Ammon's horn (tissue), 1 donor: Measurements from ENCODE around the gene XNDC1N.

Experiments used
- DNase-seq: peaks from one replicate; pipeline ENCODE4 v3.0.0-alpha.2; 2016; ENCODE audit warnings: low spot score

XNDC1N gene, protein sequence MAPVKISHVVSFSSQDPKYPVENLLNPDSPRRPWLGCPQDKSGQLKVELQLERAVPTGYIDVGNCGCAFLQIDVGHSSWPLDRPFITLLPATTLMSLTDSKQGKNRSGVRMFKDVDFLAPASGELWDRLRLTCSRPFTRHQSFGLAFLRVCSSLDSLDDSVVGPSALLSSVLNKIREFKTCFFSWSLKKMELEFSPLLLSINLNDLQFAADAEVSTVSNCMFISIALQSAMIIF

GRCh38 chr11:71927820-71928736 is at the start of gene XNDC1N:
Gene XNDC1N (minus strand): TSS chr11:71928594. CDS start chr11:71923353, 5,241 bp downstream.
- peak; percentile 93 for DNase-seq

DNA sequence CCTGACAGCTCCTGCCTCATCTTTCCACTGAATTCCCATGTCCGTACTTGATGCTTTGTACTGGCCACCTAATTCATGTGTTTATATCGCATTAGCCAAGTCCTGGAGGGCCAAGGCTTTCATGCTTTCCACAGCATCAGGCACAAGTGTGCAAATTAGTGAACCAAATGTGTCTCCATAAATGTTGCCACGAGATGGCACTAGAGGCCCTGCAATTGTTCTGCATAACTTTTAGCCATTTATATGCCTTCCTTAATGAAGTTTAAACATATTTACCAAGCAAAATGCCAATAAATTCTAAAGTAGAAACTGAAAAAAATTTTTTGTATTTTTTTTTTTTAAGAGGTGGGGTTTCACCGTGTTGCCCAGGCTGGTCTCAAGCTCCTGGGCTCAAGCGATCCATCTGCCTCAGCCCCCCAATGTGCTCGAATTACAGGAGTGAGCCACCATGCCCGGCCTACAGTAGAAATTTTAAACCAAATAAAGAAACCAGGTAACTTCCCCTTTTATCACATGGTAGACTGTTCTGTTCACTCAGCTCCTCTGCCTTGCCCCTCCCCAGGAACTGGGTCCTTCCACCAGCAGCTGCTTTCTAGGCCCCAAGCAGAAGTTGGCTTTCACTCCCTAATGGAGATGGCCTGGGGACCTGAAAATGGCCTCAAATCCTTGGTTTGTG is 49.5 kb upstream of the XNDC1N start:
- peak; percentile 76 for DNase-seq

GRCh38 chr11:71977090-71977489 is 48.7 kb upstream of the XNDC1N start:
- no peak for DNase-seq

DNA sequence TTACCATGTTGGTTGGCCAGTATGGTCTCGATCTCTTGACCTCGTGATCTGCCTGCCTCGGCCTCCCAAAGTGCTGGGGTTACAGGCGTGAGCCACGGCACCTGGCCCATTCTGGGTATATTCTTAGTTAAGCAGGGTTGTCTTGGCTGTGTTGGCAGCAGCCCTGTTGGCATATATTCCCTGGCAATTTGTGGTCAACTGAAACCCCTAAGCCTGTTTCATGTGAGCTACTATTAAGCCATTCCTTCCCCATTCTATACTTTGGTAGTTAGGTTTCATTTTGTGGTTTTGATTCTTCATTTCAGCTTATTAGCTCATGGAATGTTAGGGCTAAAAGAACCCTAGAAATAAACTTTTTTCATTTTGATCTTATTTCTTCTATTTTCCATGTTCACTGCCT is 48.2 kb upstream of the XNDC1N start:
- no peak for DNase-seq

DNA sequence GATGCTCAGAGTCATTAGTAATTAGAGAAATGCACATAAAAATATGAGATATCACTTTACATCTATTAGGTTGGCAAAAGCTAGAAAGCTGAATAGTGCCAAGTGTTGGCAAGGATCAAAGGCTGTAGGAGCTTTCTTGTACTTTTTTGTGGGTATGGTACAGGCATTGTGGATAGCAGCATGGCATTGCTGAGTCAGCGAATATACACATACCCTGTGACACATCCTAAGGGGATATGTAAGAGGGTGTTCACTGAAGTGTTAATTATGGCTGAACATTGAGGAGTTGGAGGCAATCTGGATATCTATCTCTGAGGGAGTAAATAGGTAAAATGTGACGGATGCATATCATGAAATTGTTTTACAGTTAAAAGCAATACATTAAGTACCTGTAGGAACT is 43.3 kb upstream of the XNDC1N start:
- no peak for DNase-seq

DNA sequence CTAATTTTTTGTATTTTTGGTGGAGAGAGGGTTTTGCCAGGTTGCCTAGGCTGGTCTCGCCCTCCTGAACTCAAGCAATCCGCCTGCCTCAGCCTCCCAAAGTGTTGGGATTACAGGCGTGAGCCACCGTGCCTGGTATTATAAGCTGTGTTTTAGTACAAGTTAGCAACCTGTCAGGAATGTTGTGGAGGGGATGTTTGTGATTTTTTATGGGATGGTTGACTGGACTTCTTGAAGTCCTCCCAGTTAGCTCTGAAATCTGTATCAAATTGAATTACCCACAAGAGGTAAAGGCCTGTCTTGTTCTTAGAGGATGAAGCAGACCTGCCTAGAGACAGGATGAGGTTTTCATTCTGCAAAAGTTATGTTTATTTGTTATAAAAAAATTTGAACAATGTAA is 36.2 kb upstream of the XNDC1N start:
- no peak for DNase-seq

- no peak for DNase-seq
These were observed 35.1 kb upstream of the XNDC1N start for GRCh38 chr11:71963468-71963867.

GRCh38 chr11:71962428-71963038 is 34.1 kb upstream of the XNDC1N start:
- DNase-seq = no peak

DNA sequence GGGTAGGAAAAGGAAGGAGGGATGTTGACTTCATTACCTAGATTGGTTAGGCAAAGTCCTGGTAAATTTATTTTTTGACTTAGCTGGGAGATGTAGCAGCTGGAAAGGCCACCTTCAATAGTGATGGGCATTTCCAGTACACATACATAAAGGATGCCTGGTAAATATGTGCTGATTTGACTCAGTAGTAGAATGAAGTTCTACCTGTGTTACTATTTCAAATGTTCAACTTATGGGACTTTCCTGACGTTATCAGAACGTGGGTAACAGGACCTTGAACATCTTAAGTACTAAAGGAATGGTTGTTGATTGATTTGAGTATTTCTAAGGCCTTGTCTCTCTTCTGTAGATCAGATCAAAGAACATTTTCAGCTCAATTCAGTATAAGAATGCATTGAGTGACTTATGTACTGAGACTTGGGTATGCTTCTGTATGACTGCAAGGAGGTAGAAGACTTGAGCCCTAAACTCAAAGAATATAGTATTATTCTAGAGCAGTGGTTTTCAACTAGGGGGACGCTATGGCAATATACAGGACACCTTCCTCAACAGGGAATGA is 27.6 kb upstream of the XNDC1N start:
- DNase-seq = no peak

GRCh38 chr11:71951741-71952310 is 23.4 kb upstream of the XNDC1N start:
- no peak for DNase-seq

GRCh38 chr11:71949034-71949433 is 20.6 kb upstream of the XNDC1N start:
- DNase-seq = no peak

GRCh38 chr11:71948314-71949027 is 20.1 kb upstream of the XNDC1N start:
- no peak for DNase-seq

- DNase-seq = no peak
These were observed 19.1 kb upstream of the XNDC1N start for GRCh38 chr11:71947498-71947897.

DNA sequence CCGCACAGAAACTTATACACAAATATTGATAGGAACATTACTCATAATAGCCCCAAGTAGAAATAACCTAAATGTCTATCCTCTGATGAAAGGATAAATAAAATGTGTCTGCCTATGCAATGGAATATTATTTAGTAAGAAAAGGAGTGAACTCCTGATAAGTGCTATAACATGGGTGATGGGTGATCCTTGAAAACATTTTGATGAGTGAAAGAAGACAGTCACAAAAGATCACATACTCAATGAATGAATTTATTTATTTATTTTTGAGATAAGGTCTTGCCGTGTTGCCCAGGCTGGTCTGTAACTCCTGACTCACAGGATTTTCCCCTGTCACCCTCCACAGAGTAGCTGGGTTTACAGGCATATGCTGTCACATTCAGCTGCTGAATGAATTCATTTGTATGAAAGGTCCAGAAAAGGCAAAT is 17.8 kb upstream of the XNDC1N start:
- DNase-seq = no peak

DNA sequence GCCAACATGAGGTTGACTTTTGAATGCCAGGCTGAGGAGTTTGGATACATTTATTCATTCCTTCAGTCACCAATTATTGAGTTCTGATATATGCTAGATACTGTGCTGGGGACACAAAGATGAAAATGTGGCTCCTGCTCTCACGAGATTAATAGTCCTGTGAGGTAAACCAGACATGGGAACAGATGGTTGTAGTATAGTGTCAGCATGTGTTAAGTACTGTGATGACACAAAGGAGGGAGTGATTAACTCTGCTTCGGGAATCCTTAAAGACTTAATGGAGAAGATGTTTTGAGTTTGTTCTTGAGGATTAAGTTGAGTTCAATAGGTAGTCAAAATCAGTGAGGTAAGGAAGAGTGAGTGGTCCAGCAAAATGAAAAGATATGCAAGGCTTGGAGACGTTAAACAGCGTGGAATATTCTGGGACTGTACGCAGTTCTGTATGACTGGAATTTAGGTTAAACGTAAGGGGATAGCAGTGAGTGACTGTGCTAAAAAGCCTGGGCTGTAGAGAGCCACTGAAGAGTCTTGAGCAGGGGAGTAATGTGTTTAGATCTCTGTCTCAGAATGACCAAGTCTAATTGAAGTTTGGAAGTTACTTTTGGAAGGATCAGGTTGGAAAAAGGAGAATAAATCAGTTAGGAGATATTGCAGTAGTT is 12.3 kb upstream of the XNDC1N start:
- DNase-seq = no peak

DNA sequence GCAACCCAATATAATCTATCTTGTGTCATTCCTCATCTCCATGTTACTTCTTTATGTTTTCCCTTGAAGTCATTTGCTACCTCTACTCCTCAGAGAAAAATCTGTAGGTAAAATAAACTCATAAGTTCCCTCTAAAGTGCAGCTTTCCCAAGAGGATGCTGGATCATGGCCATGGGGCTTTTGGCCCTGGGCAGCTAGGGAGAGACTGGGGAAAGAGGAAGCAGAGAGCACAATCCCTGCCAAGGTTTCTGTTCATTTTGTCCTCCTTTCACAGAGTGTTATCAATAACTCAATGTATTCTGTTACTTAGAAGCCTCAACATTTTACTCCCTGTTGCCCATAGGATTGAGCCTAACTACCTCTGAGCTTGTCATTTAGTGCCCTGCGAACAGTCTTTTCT is 9.4 kb upstream of the XNDC1N start:
- peak; percentile 5 for DNase-seq

DNA sequence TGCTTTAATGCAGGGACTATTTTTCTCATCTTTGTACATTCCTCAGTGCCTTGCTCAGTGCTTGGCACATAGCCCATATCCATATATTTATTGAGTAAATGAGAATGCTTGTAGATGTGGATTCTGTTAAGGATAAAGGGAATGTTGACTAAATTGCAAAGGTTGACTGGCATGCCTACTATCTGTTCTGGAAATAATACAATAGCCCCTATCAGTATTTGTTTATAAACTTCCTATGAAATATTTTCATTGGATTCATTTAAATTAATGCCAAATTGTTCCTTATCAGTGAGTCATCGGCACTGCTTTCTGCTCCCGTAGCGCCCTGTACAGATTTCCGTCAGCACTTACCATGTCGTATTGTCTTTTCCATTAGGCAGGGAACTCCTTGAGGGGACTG is 8.4 kb upstream of the XNDC1N start:
- no peak for DNase-seq

GRCh38 chr11:71935338-71935925 is 7.0 kb upstream of the XNDC1N start:
- no peak for DNase-seq

DNA sequence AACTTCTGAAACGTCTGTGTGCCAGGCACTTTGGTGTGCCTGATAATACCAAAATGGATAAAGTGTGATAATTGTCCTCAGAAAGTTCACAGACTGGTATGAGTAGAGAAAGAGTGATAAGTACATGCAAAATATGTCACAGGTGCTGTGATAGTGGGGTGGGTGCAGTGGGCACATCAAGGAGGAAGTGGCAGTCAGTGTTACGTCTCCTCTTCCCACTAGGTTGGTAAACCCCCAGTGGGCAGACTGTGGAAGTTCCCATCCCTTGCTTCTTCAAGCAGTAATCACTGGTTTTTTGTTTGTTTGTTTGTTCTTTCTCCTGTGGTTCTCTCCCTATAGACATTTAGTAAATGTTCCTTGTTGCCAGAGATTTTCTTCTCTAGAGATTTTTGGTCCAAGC is 5.8 kb upstream of the XNDC1N start:
- no peak for DNase-seq
